Breast epithelium (tissue), 3 donors: Measurements from ENCODE around the gene MS4A4E.

ENCODE experiments used
- POLR2AphosphoS5 ChIP-seq, 3 donors: sonication (generic); formaldehyde crosslinking; IDR thresholded peaks; one replicate each; pipeline ENCODE4 v1.6.1; 2017; ENCODE audit warnings: antibody characterized with exemption in 3 of 3
- TF ChIP-seq, protein P1 (sequence below), 3 donors: fragments of 450-650 bp; IDR thresholded peaks; one replicate each; pipeline ENCODE4 v1.5.1; 2016 to 2017; ENCODE audit warnings: antibody characterized with exemption in 3 of 3, mild to moderate bottlenecking in 3 of 3, moderate library complexity in 3 of 3

DNA sequence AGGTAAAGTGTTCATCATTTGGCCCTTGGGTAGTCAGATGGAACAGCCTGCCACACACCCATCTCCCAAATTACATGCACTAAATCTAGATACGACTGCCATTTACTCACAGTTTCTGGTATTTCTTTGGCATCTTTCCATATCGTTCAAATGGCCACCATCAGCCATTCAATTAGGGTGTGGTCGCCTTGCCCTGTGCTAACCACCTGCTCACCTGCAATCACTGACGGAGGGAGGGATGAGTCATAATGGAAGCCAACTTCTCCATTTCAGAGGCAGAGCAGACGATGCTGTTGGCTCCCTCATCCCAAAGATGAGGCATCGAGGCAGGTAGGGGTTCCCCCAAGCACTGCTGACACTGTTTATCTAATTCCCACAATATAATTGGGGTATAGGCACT is 74.6 kb downstream of the MS4A4E start:
- TF ChIP-seq, protein P1, sequence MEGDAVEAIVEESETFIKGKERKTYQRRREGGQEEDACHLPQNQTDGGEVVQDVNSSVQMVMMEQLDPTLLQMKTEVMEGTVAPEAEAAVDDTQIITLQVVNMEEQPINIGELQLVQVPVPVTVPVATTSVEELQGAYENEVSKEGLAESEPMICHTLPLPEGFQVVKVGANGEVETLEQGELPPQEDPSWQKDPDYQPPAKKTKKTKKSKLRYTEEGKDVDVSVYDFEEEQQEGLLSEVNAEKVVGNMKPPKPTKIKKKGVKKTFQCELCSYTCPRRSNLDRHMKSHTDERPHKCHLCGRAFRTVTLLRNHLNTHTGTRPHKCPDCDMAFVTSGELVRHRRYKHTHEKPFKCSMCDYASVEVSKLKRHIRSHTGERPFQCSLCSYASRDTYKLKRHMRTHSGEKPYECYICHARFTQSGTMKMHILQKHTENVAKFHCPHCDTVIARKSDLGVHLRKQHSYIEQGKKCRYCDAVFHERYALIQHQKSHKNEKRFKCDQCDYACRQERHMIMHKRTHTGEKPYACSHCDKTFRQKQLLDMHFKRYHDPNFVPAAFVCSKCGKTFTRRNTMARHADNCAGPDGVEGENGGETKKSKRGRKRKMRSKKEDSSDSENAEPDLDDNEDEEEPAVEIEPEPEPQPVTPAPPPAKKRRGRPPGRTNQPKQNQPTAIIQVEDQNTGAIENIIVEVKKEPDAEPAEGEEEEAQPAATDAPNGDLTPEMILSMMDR (IDR thresholded peaks at IDR 0.05) = no peak
- no peak for TF ChIP-seq POLR2AphosphoS5 (IDR thresholded peaks at IDR 0.05)
